HG03432 (cell line): ENCODE data around the gene COX7C.
"Not testable (repeated sequence)": the region's sequence is repeated elsewhere in the genome, so short reads cannot be mapped to it uniquely, and the experiment has no call there.

Experiments
- ATAC-seq: cut with Tn5 transposase; IDR thresholded peaks from one replicate; pipeline ENCODE4 v1.9.1; 2021; ENCODE audit warnings: mild to moderate bottlenecking, moderate library complexity; ENCODE audit not compliant: unreplicated experiment

Gene COX7C

GRCh38 chr5:86660771-86661170 is 43.0 kb downstream of the COX7C start:
- ATAC-seq, result not testable (repeated sequence)

- no peak for ATAC-seq
Measured at GRCh38 chr5:86664173-86664572, 46.4 kb downstream of the COX7C start.

GRCh38 chr5:86665984-86666760 is 48.4 kb downstream of the COX7C start:
- no peak for ATAC-seq

- ATAC-seq, result no peak
Measured at GRCh38 chr5:86666981-86667380, 49.2 kb downstream of the COX7C start.
